C1 segment of cervical spinal cord (tissue), 14 donors: Measurements from ENCODE around the gene TESPA1.
"Not testable (repeated sequence)": the region's sequence is repeated elsewhere in the genome, so short reads cannot be mapped to it uniquely, and the experiment has no call there.

ENCODE experiments used
- DNase-seq, 14 donors: peaks; one replicate each; lab custom pipeline; 2025; lab: John Stamatoyannopoulos, UW

The TESPA1 gene

GRCh38 chr12:54984658-54985376 is at the start of gene TESPA1:
Gene TESPA1 (minus strand): TSS chr12:54984762. CDS start chr12:54974562, 10,200 bp downstream.
- DNase-seq, result peak in 5 of 14 donors; percentile 10 to 26 (median 22)

- DNase-seq, result peak in 8 of 14 donors; percentile 5 to 65 (median 26)
Measured at GRCh38 chr12:55034218-55034617, 49.7 kb upstream of the TESPA1 start.

GRCh38 chr12:55025508-55025907 is 40.9 kb upstream of the TESPA1 start:
- no peak for DNase-seq

GRCh38 chr12:55024575-55024974 is 40.0 kb upstream of the TESPA1 start:
- DNase-seq, result no peak

GRCh38 chr12:55019784-55020183 is 35.2 kb upstream of the TESPA1 start, which contains the start of gene NEUROD4:
Gene NEUROD4 (plus strand): TSS chr12:55019974. CDS start chr12:55026440, 6,466 bp downstream.
- DNase-seq, result peak in 5 of 14 donors; percentile 1 to 15 (median 3)

GRCh38 chr12:55017416-55017925 is 32.9 kb upstream of the TESPA1 start:
- DNase-seq, result no peak

DNA sequence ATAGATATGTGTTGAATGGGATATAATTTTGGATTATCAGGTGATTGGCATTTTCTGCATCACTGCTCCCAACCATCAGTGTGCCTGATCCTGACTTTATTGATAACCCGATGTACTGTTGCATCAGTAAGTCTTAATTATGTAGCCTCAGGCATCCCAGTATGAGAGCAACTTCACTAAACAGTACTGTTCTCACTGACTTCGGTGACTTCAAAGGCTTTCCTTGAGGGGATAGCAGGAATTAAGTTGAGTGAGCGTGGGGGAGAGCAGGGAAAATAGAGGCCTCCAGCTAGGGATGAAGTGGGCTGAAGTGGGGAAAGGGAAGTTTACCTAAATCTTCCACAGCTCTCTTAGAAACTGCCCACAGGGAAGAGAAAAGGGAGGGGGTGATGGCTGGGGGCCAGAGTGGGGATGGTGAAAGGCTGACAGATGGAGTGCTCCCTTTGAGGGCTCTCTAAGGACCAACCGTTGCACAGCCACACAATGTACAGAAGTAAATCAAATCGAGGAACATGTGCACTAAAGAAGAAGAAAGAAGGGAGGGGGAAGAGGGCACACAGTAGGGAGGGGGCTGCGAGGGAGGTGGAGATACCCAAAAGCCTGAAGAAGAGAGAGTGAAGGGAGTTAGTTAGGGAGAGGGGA is 24.5 kb upstream of the TESPA1 start:
- no peak for DNase-seq

GRCh38 chr12:55002355-55002754 is 17.8 kb upstream of the TESPA1 start:
- no peak for DNase-seq

DNA sequence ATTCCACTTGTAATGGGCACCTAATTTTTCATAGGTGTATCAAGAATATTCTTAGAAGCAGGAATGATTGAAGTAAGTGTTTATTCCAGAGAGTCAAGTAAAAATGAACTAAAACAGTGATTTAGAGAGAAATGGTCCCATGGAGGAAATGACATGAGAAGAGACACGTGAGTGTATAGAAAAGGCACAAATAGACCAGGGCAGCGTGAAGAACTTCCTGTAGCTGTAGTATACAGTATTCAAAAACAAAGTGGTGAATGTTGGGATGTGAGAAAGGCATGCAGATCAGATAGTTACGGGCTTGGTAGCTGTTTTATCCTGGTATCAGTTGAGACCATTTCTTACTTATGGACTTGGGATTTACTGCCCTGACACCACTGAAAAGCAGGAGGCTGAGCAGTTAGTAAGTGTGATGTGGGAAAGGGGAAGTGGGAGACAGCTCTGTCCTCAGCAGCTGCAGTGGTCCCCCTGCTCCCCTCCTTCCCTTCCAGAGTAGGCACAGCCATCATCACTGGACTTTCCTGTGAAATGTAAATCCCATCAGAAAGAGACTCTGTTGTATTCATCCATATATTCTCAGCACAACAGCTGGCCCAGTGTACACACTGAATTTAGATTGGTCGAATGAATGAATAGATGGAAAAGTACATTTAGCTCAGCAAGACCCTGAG is 16.8 kb upstream of the TESPA1 start:
- no peak for DNase-seq

DNA sequence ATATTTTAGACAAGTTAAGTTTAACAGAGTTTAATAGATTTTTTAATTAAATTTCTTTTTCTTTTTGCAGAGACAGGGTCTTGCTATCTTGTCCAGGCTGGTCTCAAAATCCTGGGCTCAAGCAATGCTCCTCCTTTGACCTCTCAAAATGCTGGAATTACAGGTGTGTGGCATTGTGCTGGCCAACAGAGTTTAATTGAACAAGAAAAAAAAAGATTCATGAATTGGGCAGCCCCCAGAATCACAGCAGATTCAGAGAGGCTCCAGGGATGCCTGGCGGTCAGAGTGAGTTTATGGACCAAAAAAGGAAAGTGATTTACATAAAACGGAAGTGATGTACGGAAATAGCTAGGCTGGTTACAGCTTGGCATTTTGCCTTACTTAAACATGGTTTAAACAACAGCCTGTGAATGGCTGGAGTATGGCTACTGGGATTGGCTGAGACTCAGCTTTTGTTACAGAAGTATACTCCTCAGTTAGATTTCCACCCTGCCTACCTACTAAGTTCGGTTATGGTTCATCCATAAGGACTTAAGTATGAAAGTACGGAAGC is 14.5 kb upstream of the TESPA1 start:
- no peak for DNase-seq

DNA sequence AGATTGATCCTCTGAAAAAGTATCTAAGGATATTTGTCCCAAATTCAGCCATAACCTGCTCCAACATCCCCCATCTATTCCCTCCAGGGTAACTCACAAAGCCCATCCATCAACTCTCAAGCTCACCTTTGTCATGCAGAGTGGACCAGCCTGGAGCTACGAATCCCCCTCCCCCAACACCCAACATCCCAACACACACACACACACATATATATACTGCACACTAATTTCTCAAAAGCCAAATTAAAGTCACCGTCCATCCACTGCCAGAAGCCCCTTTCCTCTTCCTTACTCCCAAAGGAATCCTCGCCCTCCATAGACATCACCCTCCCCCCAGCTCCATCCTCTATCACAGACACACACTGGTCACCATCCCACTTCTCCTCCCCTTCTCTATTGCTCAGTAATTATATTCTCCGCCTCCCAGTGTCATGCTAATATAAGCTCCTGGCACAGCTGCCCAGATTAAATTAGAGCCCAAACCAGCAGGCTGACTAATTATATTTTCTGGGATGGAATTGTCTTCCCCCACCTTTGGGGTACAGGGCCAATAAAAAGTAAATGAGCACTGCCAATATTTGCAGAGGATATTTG is 13.5 kb upstream of the TESPA1 start:
- DNase-seq, result no peak

DNA sequence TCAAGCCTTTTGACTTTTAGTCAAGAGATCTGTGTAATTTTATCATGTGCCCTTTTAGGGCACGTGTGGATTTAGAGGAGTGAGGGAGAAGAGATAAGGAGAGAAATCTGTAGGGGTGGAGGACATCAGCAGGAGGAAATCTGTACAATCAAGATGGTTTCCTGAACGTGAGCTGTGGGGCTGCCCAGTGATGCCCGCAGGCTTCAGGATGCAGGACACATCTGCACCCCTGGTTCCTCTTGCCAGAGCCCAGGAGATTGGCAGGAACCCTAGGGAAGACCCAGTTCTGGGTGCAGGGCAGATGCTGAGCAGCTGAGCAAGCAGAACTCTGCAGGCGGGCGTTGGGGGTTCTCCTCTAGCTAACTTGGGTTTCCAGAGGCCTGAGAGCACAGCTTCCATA is 11.6 kb upstream of the TESPA1 start:
- DNase-seq, result no peak

GRCh38 chr12:54993181-54993835 is 8.7 kb upstream of the TESPA1 start:
- DNase-seq, result peak in 9 of 14 donors; percentile 3 to 56 (median 6)

DNA sequence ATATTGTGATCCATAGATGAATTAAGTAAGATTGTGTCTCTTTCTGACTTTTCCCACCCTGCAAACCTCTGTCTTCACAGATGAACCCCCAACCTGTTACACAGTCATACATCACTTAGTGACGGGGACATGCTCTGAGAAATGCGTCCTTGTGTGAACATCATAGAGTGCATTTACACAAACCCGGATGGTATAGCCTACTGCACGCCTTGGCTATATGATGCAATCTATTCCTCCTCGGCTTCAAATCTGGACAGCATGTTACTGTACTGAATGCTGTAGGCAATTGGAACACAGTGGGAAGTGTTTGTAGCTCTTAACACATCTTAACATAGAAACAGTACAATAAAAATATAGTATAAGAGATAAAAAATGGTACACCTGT is 7.4 kb upstream of the TESPA1 start:
- no peak for DNase-seq

DNA sequence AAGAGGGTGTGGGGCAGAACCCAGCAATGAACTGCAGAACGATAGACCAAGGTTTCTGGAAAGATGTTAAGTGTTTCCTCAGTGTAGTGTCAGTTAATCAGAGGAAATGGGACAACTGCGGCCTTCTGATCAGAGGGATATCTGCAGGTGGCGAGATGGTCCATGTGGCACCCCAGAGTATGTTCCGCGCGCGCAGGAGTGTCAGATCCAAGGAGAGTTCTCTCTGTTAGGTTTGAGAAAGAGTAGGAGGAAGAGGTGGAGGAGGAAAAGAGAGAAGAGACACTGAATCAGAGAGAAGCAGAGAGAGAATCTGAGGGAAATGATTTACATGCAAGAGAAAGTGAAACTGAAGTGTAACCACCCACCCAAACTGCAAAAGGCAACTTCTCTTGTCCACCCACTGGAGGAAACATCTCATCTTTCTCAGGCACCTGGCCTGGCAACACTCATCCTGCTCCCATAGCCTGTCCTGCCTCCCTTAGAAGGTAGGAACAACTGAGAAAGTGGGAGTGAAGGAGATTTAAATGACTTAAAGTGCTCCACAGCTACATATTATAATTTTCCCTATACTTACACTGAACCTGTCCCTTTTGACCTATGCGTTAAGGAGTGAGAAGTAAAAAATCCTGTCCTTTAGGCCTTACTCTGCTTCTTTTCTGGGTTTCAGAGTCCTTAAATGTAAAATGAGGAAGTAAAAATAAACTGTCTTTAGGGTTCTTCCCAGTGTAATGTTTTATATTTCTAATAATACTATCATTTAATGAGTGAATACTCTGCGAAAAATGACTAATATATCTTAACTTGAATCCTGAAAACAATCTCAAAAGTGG is 6.8 kb upstream of the TESPA1 start:
- no peak for DNase-seq

DNA sequence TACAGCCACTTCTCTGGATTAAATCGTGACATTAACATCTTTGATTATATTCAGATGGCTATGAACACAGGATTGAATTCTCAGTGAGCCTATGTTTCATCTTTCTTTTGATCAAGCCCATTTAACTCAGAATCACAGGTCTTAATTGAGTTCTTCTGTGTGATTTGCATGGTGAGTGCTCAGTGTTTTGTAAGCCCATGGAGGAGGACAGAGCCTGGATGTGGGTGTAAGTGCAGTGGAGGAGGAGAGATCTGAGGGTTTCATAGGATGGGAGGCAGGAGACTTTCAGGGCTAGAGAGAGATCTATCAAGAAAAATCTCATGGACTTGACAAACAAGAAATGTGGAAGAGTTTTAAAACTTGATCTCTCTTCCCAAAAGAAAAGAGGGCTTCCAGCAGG is 5.3 kb upstream of the TESPA1 start:
- no peak for DNase-seq

DNA sequence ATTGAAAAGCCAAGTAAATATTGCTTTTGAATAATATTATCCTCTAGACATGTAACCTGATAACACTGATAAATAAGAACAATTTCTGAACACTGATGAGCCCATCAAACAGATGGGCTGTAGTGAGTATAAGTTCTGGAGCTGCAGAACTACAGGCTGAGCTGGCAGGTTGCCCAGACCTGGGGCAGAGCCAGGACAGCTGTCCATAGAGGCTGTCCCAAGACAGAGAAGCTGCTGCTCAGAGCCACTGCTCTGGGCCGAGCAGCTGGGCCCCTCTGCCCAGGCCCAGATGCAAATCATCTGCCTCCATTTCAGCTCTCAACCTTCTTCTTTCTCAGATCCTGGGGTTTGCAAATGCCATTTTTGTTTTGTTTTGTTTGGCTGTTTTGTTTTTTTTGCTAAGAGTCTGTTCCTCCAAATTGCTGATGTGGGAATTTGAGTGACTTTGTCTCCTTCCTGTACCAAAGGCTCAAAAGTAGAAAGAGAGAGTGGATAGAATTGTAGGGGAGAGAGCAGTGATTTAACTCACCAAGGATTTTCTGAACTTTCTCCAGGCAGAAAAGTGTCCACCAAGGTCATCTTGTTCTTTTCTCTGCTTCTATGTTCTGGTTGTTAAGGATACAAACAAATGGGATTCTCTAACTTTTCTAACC is 4.0 kb upstream of the TESPA1 start:
- peak in 12 of 14 donors; percentile 4 to 74 (median 40) for DNase-seq

DNA sequence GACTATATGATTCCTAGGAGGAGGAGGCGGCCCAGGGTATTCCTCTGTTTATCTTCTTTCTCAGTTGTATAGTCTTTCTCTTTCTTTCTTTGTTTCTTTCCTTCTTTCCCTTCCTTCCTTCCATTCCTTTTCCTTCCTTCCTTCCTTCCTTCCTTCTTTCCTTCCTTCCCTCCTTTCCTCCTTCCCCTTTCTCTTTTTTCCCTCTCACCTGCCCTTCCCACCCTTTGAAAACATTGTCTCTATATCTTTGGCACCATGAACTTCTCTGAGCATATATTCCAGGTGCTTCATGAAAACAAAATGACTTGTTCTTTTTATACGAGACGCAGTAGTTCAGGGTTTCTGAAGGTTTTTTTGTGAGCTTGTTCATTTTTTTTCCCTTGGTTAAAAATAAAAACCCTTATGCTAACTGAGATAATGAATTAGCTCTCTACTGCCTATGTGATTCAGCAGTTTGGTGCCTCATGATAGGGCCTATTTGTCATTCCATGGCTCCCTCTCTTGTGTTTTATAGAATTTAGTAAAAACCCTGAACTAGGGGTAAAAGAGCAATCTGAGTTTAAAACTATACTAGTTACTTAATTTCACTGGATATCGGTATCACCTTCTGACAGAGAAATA is 3.2 kb upstream of the TESPA1 start:
- no peak for DNase-seq

- not testable (repeated sequence) for DNase-seq
Measured at GRCh38 chr12:54986773-54987172, 2.2 kb upstream of the TESPA1 start.
